Heart right ventricle (tissue), 16 donors: Measurements from ENCODE around the gene BDH1. TPM values are rescaled to one million over a fixed set of nuclear protein-coding genes. Genes with fewer than 3 reads are reported as not detected.

Experiments used
- ATAC-seq, 8 donors: fragments of 200-7000 bp; cut with Tn5 transposase; one replicate each; pipeline ENCODE4 v1.9.1; 2020; ENCODE audit warnings: mild to moderate bottlenecking in 8 of 8, moderate library complexity in 8 of 8, moderate number of reproducible peaks in 1 of 8
- DNase-seq, 2 donors: peaks; one replicate each; pipeline ENCODE4 v3.0.0-alpha.2; 2020
- H3K27ac ChIP-seq, 10 donors: fragments of 200-600 bp; sonication (generic) in 2 of 10; one replicate each; pipeline versions ENCODE4 v1.5.0 to v1.8.0; 2020 to 2022; ENCODE audit warnings: mild to moderate bottlenecking in 3 of 10
- H3K27me3 ChIP-seq, 7 donors: fragments of 200-600 bp; one replicate each; pipeline ENCODE4 v1.8.0; 2021 to 2022; ENCODE audit warnings: mild to moderate bottlenecking in 2 of 7
- H3K36me3 ChIP-seq, 9 donors: fragments of 200-600 bp; sonication (generic) in 1 of 9; one replicate each; pipeline versions ENCODE4 v1.5.0 to v1.8.0; 2020 to 2022; ENCODE audit warnings: mild to moderate bottlenecking in 2 of 9
- H3K4me1 ChIP-seq, 9 donors: fragments of 200-600 bp; sonication (generic) in 1 of 9; one replicate each; pipeline versions ENCODE4 v1.5.0 to v1.8.0; 2020 to 2022; ENCODE audit warnings: mild to moderate bottlenecking in 4 of 9
- H3K4me3 ChIP-seq, 10 donors: fragments of 200-600 bp; sonication (generic) in 2 of 10; one replicate each; pipeline versions ENCODE4 v1.5.0 to v1.8.0; 2020 to 2022; ENCODE audit warnings: mild to moderate bottlenecking in 7 of 10, moderate library complexity in 2 of 10
- H3K9me3 ChIP-seq, 11 donors: fragments of 200-600 bp in 10 of 11; sonication (generic) in 2 of 11; one replicate each; pipeline versions ENCODE4 v1.5.0 to v1.8.0; 2013 to 2022; ENCODE audit warnings: mild to moderate bottlenecking in 2 of 11, control low read depth in 1 of 11, moderate library complexity in 1 of 11
- CTCF ChIP-seq, 9 donors: fragments of 200-600 bp; sonication (generic) in 2 of 9; IDR thresholded peaks; one replicate each; pipeline versions ENCODE4 v1.5.0 to v1.8.0; 2021 to 2022; ENCODE audit warnings: antibody characterized with exemption in 9 of 9, mild to moderate bottlenecking in 5 of 9, moderate library complexity in 1 of 9
- WGBS, 2 donors: extraction: QIAGEN DNeasy Blood & Tissue Kit; methylation state at CpG; one replicate each; pipeline ENCODE4 v1.1.7; 2013; ENCODE audit warnings: inconsistent platforms in 1 of 2; 5-methylcytosine and 5-hydroxymethylcytosine counted together
- intact Hi-C, 10 donors: fragments of 100-400 bp; cut with DNase I; formaldehyde crosslinking; loops; one replicate each; pipeline versions ENCODE4 v1.11.1 to v1.14.2; 2022
- polyA plus RNA-seq, 2 donors: library from polyadenylated mRNA; stranded (reverse); fragments of 200-250 nt; gene quantifications; one replicate each; pipeline ENCODE4 v1.2.3, GENCODE V29; 2013
- total RNA-seq, 10 donors: library from RNA; stranded (reverse); fragmentation: NEBNext Ultra II Directional in 3 of 10; extraction: Animal tissue kit (Norgen Biotek cat#: 25700) in 3 of 10; gene quantifications; one replicate each; pipeline versions ENCODE4 v1.2.1 to v1.2.4, GENCODE V29; 2021 to 2023
- donor health status: Arrhythmogenic right ventricular cardiomyopathy.
- donor health status: ischemic (EF 13 %, LVEDD 7.1; RV severe dilation, severe dysfunction).
- donor health status: healthy with polysubstance abuse.
- donor health status: DM: no; HTN: yes; CAD: no.
- donor health status: DM: no; HTN: no; CAD: no.
- donor health status: ischemic (EF 25% LVEDD 6.9; RV normal size, moderate dysfunction).
- donor health status: ischemic (EF 25% LVEDD 5.7; RV mildly dilated, moderate dysfunction).
- donor health status: healthy.
- donor health status: DM: yes; HTN: yes; CAD: no.
- donor health status: Ischemic cardiomyopathy.
- donor health status: ischemic (EF 35%, LVEDD 5.7; RV mildly dilated, moderate dysfunction).
- donor health status: nonischemic (EF 11% LVEDD 7.7; RV severe dilation, severe dysfunction).
- donor health status: DM: yes; HTN: yes; CAD: no.
- donor health status: PGD.
- donor health status: ischemic (EF 29% LVEDD 5.4; RV normal size, mild dysfunction).
- donor health status: nonischemic (EF 23%, LVEDD 6.1; RV moderate dilation, normal function).

BDH1 gene
- total and polyA plus RNA-seq, 12 donors: 9.6 to 144 (median 78.0) TPM

GRCh38 chr3:197513953-197514785 lies 41.6 kb downstream of the BDH1 start:
- intact Hi-C loops: loop anchor here in 5 of 10 donors (5.0 to 10.0 kb wide), 3 partner anchors 257 to 529 kb away; no protein-coding TSS in a partner anchor
- WGBS, 2 donors: 92% methylated on average over 18 of the region's 18 CpGs
- ATAC-seq: no peak

GRCh38 chr3:197512691-197513571 lies 42.8 kb downstream of the BDH1 start:
- no peak for TF ChIP-seq CTCF (IDR thresholded peaks at IDR 0.05)
- DNase-seq: no peak
- Histone ChIP-seq H3K27ac (no peak overlapping the region), H3K27me3 (no peaks in the 10 kb centered on the region), H3K9me3 (no peaks in the 10 kb centered on the region), H3K36me3 (peaks cover 0 to 11% (median 0%) of the 10 kb centered on the region in 9 donors), H3K4me3 (no peak overlapping the region), H3K4me1 (peaks cover 0 to 18% (median 10%) of the 10 kb centered on the region in 9 donors)
- no peak for ATAC-seq
- WGBS, 2 donors: 90 to 92% methylated on average over 19 of the region's 19 CpGs
- intact Hi-C loops: loop anchor here in 5 of 10 donors (5.0 to 10.0 kb wide), 3 partner anchors 256 to 528 kb away; no protein-coding TSS in a partner anchor

More at GRCh38 chr3:197513953-197514785, 41.6 kb downstream of the BDH1 start:
- DNase-seq: no peak
- peaks cover 0 to 18% (median 10%) of the 10 kb centered on the region in 9 donors for H3K4me1 ChIP-seq
- no peak overlapping the region for H3K4me3 ChIP-seq
- no peak overlapping the region for H3K27ac ChIP-seq
- no peaks in the 10 kb centered on the region for H3K9me3 ChIP-seq
- no peak for TF ChIP-seq CTCF (IDR thresholded peaks at IDR 0.05)
- no peaks in the 10 kb centered on the region for H3K27me3 ChIP-seq
- peaks cover 0 to 11% (median 0%) of the 10 kb centered on the region in 9 donors for H3K36me3 ChIP-seq

- H3K27me3 ChIP-seq: no peaks in the 10 kb centered on the region
- H3K4me1 ChIP-seq: peaks cover 0 to 18% (median 10%) of the 10 kb centered on the region in 9 donors
- no peak overlapping the region for H3K27ac ChIP-seq
- no peaks in the 10 kb centered on the region for H3K9me3 ChIP-seq
- no peak for ATAC-seq
- H3K36me3 ChIP-seq: peaks cover 0 to 11% (median 0%) of the 10 kb centered on the region in 9 donors
- 97% methylated on average over 33 of the region's 33 CpGs for WGBS, 2 donors
- DNase-seq: no peak
- TF ChIP-seq CTCF (IDR thresholded peaks at IDR 0.05): no peak
- intact Hi-C loops: loop anchor here in 6 of 10 donors (2.0 to 10.0 kb wide), 4 partner anchors 255 to 527 kb away; no protein-coding TSS in a partner anchor
- no peak overlapping the region for H3K4me3 ChIP-seq
These were observed 43.7 kb downstream of the BDH1 start for GRCh38 chr3:197511853-197512635.
